ENCODE results near the gene SEC11C.
"Not testable (repeated sequence)": the region's sequence is repeated elsewhere in the genome, so short reads cannot be mapped to it uniquely, and the experiment has no call there.

The SEC11C gene

DNA sequence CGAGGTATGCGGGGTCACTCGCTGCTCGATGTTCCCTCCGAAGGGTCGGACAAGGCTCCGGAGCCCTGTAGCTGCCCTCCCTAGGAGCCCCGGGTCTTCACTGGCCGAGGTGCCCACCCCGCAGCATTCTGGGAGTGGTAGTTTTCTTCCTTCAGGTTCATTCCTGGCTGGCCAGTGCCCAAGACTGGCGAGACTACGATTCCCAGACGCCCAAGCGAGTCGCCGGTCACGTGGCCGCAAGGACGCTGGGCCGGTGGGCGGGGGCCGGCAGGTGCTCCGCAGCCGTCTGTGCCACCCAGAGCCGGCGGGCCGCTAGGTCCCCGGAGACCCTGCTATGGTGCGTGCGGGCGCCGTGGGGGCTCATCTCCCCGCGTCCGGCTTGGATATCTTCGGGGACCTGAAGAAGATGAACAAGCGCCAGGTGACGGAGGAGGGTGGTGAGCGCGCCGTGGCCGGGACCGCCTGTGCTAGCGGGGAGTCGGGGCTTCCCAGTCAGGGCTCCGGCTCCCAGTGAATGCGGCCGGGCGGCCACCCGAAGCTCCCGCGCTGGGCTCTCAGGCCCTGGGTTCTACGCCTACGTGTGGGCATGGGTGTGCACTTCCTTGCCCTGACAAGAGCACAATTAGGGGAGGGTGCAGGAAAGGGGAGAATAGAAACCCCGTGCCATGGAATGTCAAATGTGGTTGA is at the start of gene SEC11C:
SEC11C (plus strand) TSS at position 270 of the 687 bp plus-strand sequence; CDS start at position 335, 65 bp downstream.
- DNase-seq (ENCODE audit: low read depth in 2 of 2) = peak; percentile 90 to 93

DNA sequence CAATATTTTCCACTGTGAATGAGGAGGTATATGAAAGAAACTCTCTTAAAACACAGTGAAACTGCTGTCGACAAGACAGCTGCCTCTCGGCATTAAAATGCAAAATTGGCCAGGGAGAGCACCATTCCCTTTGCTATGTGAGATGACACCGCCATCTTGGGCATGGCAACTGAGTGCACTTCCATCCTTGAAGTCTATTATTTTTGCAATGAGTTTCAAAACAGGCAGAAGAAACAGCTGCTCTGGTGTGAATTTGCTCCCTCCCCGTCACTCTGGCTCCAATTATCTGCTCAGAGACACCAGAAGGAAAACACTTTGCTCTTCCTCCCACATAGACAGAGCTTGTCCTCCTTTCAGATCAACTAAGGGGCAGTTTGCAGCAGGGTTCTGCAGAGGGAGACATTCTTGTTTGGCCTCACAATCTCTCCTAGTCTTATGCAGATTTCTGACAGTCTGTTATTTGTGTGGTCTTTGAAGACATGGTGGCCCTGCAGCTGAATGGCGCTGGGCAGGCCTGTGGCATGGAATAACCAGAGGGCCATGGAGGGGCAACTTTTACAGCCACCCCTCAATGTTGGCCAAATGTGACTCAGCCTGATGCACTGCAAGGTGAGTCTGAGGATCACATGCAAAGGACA is 48.6 kb upstream of the SEC11C start:
- no peak for DNase-seq (ENCODE audit: low read depth in 2 of 2)

- no peak for DNase-seq (ENCODE audit: low read depth in 2 of 2)
These were observed 46.0 kb upstream of the SEC11C start for GRCh38 chr18:59093668-59094067.

DNA sequence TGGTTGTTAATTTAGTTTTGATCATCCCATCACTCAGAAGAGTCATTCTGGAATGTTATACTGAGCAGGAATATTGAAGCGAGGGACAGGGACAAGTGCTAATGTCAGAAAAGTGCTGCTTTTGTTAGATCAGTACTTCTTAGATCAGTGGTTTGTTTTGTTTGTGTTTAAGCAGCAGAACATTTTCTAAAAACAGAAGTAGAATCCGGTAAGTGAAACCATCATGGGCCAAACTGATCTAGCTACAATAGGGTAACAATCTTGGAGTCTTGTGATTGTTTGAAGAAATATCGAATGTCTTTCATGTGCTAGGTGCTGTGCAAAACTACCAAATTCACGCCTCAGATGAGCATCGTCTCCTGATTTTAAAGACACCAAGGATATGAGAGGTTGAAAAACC is 45.1 kb upstream of the SEC11C start:
- no peak for DNase-seq (ENCODE audit: low read depth in 2 of 2)

GRCh38 chr18:59096098-59096789 is 43.4 kb upstream of the SEC11C start:
- DNase-seq (ENCODE audit: low read depth in 2 of 2) = no peak

GRCh38 chr18:59101830-59102414 is 37.8 kb upstream of the SEC11C start:
- DNase-seq (ENCODE audit: low read depth in 2 of 2) = no peak

DNA sequence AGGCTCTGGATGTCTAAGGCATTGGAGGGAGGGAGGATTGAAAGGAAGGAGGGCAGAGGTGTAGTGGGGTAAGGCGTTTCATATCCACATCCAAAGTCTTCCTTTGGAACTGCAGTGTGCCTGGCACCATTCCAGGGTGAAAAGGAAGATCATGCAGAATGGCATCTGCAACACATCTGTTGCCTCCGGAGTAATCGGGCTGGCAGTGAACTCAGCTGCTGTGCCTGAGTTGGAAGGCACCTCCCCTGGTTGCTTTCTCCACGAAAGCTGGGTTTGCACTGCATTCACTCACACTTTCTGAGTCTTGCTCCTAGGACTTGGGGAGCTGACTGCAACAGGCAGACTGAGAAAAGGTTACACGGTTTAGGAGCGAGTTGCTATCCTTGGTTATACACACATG is 30.3 kb upstream of the SEC11C start:
- DNase-seq (ENCODE audit: low read depth in 2 of 2) = no peak

GRCh38 chr18:59114160-59114559 is 25.5 kb upstream of the SEC11C start:
- no peak for DNase-seq (ENCODE audit: low read depth in 2 of 2)

DNA sequence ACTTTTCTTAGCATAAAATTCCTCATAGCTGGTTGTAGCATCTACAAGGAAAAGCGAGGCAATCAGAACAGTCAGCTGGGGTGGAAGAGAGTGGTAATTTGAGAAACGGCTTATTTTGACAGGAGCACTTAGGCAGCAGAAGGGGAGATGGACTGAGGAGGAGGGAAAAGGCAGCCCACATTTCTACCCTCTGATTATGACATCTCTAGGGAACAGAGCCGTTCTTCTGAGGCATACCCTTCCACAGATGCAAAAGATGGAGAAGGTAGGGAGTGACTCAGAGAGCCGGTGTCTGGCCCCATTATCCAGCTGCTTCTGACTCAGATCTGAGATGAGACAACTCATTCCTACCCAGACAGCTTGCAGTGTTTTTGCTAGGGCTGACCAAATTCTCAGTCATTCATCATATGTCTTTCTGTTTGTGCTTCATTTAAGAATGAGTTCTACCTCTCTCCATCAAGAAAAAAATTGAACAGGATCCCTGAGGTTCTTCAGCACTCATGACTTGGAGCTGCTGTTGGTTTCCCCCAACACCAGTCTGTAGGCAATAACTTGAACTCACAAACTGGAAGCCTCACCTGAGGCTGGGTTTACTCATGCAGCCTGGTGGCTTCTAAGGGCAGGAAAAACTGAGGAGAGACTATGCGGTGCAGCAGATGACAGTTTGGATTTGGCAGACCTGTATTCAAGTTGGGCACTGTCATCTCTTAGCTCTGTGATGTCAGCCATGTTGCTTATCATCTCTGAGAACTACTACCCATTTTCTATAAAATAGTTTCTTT is 15.9 kb upstream of the SEC11C start:
- DNase-seq (ENCODE audit: low read depth in 2 of 2) = no peak

DNA sequence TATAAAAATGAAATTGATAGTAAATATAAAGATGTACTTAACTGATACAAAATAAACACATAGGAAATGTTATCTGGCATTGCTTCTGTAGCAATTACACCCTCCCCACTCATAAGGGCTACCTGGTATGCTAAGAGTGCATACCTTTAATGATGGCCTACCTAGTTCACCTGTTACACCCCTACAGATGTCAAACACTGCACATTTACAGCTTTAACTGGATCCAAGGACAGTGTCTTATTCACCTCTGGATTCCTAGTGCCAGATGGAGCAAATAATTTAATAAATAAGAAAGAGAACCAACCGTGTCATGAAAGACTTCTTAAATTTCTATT is 15.3 kb upstream of the SEC11C start:
- no peak for DNase-seq (ENCODE audit: low read depth in 2 of 2)

DNA sequence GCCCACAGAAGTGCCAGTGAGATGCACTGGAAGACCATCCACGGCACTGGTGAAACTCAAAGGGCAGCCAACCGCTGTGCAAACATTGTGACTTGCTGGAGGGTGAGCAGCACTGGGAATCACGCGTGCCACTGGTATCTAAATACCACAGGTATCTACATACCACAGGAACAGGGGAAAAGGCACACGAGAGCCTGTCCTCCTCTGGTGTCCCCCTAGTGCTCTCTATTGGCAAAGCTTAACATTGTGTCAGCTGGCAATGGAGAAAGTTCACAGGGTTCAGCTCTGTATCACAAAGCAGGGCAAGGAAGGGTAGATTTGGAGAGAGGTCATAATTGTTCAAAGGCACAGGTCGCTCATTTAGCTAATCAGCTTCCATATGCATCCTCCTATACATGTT is 12.6 kb upstream of the SEC11C start:
- DNase-seq (ENCODE audit: low read depth in 2 of 2) = no peak

- DNase-seq (ENCODE audit: low read depth in 2 of 2) = no peak
These were observed 9.6 kb upstream of the SEC11C start for GRCh38 chr18:59129951-59130703.

DNA sequence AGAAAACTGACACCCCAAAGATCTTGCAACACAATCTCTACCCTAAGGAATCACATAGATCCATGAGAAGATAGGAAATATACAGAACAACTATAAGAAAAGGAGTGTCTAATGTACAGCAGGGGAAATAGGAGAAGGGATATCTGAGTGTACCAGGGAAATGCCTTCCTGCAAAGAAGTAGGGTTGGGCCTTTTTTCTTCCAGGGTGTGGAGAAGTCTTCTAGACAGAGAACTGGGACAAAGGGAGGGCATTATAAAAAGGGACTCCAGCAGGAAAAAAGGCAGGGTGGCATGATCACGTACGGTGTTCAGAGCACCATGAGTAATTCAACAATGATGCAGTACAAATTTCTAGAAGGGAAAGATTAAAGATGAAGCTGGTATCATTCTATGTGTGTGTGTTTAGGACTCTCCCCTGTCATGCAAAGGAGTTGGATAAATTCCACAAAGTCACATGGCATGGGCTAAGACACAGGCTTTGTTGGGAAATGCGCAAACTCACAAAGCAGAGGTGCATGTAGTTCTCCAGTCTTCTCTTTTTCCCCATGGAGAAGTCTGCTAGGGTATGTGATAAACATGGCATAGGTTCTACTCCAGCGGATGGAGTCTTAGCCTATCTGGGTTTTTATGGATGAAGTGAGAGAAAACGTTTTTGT is 6.7 kb upstream of the SEC11C start:
- DNase-seq (ENCODE audit: low read depth in 2 of 2) = no peak

- peak; percentile 82 to 84 for DNase-seq (ENCODE audit: low read depth in 2 of 2)
These were observed 431 bp upstream of the SEC11C start for GRCh38 chr18:59139291-59139614.

GRCh38 chr18:59140302-59140885 is 710 bp downstream of the SEC11C start:
- no peak for DNase-seq (ENCODE audit: low read depth in 2 of 2)

DNA sequence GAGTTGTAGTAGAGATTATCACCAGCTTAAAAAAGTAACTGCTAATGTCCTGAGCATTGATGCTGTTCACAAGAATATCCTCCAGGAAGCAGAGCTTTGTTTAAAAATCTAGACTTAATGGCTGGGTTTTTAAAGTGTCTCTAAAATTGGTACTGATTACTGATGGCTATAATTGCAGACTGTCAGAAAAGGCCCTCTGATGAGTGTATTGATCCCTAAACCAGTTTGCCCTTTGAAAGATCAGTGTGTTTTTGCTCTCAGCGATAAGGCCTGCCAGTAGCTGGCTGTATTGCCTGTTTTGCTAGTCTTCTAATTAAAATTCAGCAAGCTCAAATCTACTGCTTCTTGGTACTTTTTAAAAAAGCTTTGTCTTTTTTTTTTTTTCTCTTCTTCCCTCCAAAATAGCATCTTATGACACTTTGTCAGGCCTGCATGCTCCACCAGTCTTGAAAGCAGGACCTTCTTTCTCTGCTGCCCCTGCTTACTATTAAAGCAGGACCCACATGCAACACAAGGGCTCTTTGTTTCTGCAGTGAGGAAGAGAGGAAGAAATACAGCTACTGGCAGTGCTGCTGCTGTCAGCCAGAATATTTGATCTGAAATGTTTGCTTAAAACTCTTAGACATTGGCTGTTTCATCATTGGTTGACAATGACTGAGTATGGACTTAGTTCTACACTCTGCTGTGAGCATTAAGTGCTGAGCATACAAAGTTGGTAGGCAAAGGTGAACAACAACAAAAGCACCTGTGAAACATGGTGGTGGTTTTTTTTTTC is 1.8 kb downstream of the SEC11C start:
- DNase-seq (ENCODE audit: low read depth in 2 of 2) = no peak

DNA sequence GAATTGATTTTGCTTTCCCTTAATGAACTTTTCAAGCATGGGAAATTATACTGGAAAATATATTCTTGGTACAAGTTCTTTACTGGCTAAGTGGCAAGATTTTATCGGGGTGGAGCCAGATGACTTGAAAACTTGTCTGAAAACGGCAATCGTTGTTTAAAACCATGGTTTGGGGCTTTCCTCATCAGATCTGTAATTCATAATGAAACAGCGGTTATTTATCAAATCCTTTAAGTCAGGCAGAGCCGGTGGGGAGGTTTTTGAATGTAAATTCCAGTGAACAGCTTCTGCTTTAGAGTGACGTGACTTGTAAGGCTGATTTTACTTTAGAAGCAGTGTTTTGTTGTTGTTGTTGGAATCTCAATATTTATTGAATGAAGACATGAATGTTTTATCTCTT is 2.6 kb downstream of the SEC11C start:
- no peak for DNase-seq (ENCODE audit: low read depth in 2 of 2)

DNA sequence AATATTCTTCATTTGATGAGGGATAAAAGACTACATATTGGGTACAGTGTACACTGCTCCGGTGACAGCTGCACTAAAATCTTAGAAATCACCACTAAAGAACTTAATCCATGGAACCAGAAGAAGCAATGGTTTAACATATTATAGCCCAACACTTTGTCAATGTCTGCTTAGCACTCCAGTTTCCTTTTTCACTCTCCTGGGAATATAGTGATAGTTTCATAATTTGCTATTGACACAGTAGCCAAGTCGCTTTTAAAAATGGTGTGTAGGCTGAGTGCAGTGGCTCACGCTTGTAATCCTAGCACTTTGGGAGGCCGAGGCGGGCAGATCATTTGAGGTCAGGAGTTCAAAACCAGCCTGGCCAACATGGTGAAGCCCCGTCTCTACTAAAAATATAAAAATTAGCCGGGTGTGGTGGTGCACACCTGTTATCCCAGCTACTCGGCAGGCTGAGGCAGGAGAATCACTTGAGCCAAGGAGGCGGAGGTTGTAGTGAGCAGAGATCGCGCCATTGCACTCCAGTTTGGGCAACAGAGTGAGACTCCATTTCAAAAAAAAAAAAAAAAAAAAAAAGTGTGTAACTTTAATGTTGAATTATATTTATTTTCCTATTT is 3.2 kb downstream of the SEC11C start:
- DNase-seq (ENCODE audit: low read depth in 2 of 2) = not testable (repeated sequence)

DNA sequence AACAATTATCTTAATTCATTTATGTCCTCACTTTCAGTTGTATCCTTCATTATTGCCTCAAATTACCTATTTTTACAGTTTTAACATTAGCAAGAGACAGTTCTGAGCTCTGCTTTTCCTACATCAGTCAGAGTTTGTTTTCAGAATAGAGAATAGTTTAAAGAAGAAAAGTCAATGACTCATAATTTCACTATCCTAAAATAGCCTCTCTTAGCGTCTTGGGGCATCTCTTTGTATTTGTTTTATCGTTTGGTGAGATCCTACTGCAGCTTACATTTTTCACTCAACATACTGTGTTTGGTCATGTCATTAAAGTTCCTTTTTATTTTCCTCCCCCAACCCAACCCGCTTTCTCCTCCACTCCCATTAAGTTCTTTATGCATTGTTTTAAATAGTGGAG is 3.8 kb downstream of the SEC11C start:
- DNase-seq (ENCODE audit: low read depth in 2 of 2) = no peak

Data from activated CD8-positive, alpha-beta memory T cell treated with anti-CD3 and anti-CD28 coated beads for 4 hours (primary cell).